Measurements from ENCODE around the gene ERC1. TPM values are rescaled to one million over a fixed set of nuclear protein-coding genes. Genes with fewer than 3 reads are reported as not detected.

The ERC1 gene
- polyA plus RNA-seq, 1 donor from 2014 or later = 7.1 TPM

- H3K36me3 ChIP-seq (ENCODE audit: insufficient read depth, low read length) = no peaks in the 10 kb centered on the region
- H3K79me2 ChIP-seq (replicated peaks; ENCODE audit: insufficient read depth, low read length) = peaks cover 2% of the 10 kb centered on the region
- H3K4me3 ChIP-seq (ENCODE audit: low read length) = no peak overlapping the region
- H2AFZ ChIP-seq (ENCODE audit: low read depth, low read length) = no peak overlapping the region
- H3K9ac ChIP-seq (ENCODE audit: low read length) = no peak overlapping the region
- H3K4me2 ChIP-seq (ENCODE audit: low read length) = no peak overlapping the region
- H3K27me3 ChIP-seq (ENCODE audit: insufficient read depth, low read depth, low read length) = no peaks in the 10 kb centered on the region
- no peak overlapping the region for H3K27ac ChIP-seq (ENCODE audit: low read length)
- no peaks in the 10 kb centered on the region for H3K9me2 ChIP-seq (ENCODE audit: insufficient read depth, low read length)
- H3K9me3 ChIP-seq (ENCODE audit: low read length) = no peaks in the 10 kb centered on the region
- no peaks in the 10 kb centered on the region for H4K20me1 ChIP-seq (ENCODE audit: insufficient read depth)
- TF ChIP-seq CTCF (IDR thresholded peaks at IDR 0.05; ENCODE audit: poor library complexity, severe bottlenecking) = no peak
- TF ChIP-seq MXI1 (conservative IDR thresholded peaks at IDR 0.05; ENCODE audit: poor library complexity, severe bottlenecking) = no peak
- no peak for TF ChIP-seq RAD21 (conservative IDR thresholded peaks at IDR 0.05)
- TF ChIP-seq EZH2 (IDR thresholded peaks at IDR 0.05; ENCODE audit: borderline replicate concordance, insufficient read depth, low read length, poor library complexity, severe bottlenecking) = no peak
- no peak for TF ChIP-seq SMC3 (conservative IDR thresholded peaks at IDR 0.05; ENCODE audit: poor library complexity)
- no peak for TF ChIP-seq POLR2AphosphoS5 (IDR thresholded peaks at IDR 0.05)
- TF ChIP-seq TAF1 (IDR thresholded peaks at IDR 0.05; ENCODE audit: low read depth) = no peak
- no peak for TF ChIP-seq EP300 (conservative IDR thresholded peaks at IDR 0.05; ENCODE audit: poor library complexity, severe bottlenecking)
- no peak for TF ChIP-seq REST (IDR thresholded peaks at IDR 0.05; ENCODE audit: borderline replicate concordance)
- H3F3A ChIP-seq (ENCODE audit: insufficient read depth, low read length, poor library complexity, severe bottlenecking) = no peaks in the 10 kb centered on the region
Measured at GRCh38 chr12:1011091-1011490, 20.1 kb downstream of the ERC1 start.

GRCh38 chr12:1013618-1014489, 22.8 kb downstream of the ERC1 start:
- Histone ChIP-seq H3K36me3 (ENCODE audit: insufficient read depth, low read length) (no peaks in the 10 kb centered on the region), H3K79me2 (replicated peaks; ENCODE audit: insufficient read depth, low read length) (peaks cover 6% of the 10 kb centered on the region), H3K27ac (ENCODE audit: low read length) (no peak overlapping the region), H3K27me3 (ENCODE audit: insufficient read depth, low read depth, low read length) (no peaks in the 10 kb centered on the region), H3F3A (ENCODE audit: insufficient read depth, low read length, poor library complexity, severe bottlenecking) (no peaks in the 10 kb centered on the region), H4K20me1 (ENCODE audit: insufficient read depth) (no peaks in the 10 kb centered on the region), H3K4me2 (ENCODE audit: low read length) (no peak overlapping the region), H3K9me3 (ENCODE audit: low read length) (no peaks in the 10 kb centered on the region), H2AFZ (ENCODE audit: low read depth, low read length) (no peak overlapping the region), H3K9ac (ENCODE audit: low read length) (no peak overlapping the region), H3K4me3 (ENCODE audit: low read length) (no peak overlapping the region), H3K9me2 (ENCODE audit: insufficient read depth, low read length) (no peaks in the 10 kb centered on the region)
- TF ChIP-seq RAD21 (conservative IDR thresholded peaks at IDR 0.05) (no peak), SMC3 (conservative IDR thresholded peaks at IDR 0.05; ENCODE audit: poor library complexity) (no peak), CTCF (IDR thresholded peaks at IDR 0.05; ENCODE audit: poor library complexity, severe bottlenecking) (no peak), TAF1 (IDR thresholded peaks at IDR 0.05; ENCODE audit: low read depth) (no peak), REST (IDR thresholded peaks at IDR 0.05; ENCODE audit: borderline replicate concordance) (no peak), MXI1 (conservative IDR thresholded peaks at IDR 0.05; ENCODE audit: poor library complexity, severe bottlenecking) (no peak), EZH2 (IDR thresholded peaks at IDR 0.05; ENCODE audit: borderline replicate concordance, insufficient read depth, low read length, poor library complexity, severe bottlenecking) (no peak), EP300 (conservative IDR thresholded peaks at IDR 0.05; ENCODE audit: poor library complexity, severe bottlenecking) (no peak), POLR2AphosphoS5 (IDR thresholded peaks at IDR 0.05) (no peak)

Data from neural cell (in vitro differentiated cells).